Thyroid gland (tissue), 4 donors: ENCODE data around the gene JOSD2.

Source experiments
- CTCF ChIP-seq, 6 experiments: fragments of 200-600 bp in 3 of 6; fragments of 450-650 bp in 3 of 6; sonication (generic) in 3 of 6; IDR thresholded peaks; one replicate each; pipeline ENCODE4 v1.5.1; 2016 to 2019; ENCODE audit warnings: antibody characterized with exemption in 6 of 6, mild to moderate bottlenecking in 2 of 6, inconsistent platforms in 1 of 6, moderate library complexity in 1 of 6
- POLR2A ChIP-seq, 2 donors: fragments of 450-650 bp; IDR thresholded peaks; one replicate each; pipeline ENCODE4 v1.6.1; 2017; ENCODE audit warnings: antibody characterized with exemption in 2 of 2, mild to moderate bottlenecking in 2 of 2, moderate library complexity in 1 of 2

GRCh38 chr19:50518091-50519005 lies 7.4 kb upstream of the JOSD2 start:
- TF ChIP-seq CTCF (IDR thresholded peaks at IDR 0.05) (no peak), POLR2A (IDR thresholded peaks at IDR 0.05) (no peak)
